NK-92 (cell line): ENCODE measurements around the gene GARIN5B.

Source experiments
- DNase-seq: peaks from one replicate; lab custom pipeline; 2025; ENCODE audit not compliant: unreplicated experiment; lab: John Stamatoyannopoulos, UW

The GARIN5B gene

DNA sequence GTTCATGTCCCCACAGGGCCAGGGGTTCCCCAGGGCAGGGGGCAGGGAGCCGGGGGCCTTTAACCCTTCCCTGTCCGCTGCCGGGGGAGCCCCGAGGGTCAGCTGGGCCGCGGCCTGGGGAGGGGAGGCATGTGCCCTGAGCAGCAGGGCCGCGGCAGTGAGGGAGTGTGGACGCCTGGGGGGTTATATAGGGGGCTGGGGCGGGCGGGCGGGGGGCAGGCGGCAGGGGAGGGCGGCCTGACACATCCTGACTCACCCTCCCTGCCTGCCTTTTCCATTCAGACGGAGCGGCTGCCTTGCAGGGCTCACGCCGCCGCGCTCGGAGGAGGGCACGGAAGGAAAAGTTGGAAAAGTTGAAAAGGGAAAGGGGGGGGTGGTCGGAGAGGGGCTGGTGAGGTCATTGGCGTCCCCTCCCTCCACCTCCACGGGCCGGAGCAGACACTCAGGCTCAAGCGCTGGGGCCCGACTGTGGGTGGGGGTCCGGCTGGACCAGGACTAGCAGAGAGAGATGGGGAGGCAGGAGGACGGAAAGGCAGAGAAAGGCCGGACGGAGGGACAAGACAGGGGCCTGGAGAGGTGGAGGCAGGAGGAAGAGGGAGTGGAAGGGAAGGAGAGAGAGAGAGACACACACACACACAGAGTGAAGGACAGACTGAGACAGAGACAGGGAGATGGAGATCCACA lies 7.4 kb upstream of the GARIN5B start, which contains the start of gene IL11:
IL11 (minus strand) TSS at position 159 of the 684 bp plus-strand sequence; CDS start at position 6, 153 bp downstream.
- DNase-seq = no peak

DNA sequence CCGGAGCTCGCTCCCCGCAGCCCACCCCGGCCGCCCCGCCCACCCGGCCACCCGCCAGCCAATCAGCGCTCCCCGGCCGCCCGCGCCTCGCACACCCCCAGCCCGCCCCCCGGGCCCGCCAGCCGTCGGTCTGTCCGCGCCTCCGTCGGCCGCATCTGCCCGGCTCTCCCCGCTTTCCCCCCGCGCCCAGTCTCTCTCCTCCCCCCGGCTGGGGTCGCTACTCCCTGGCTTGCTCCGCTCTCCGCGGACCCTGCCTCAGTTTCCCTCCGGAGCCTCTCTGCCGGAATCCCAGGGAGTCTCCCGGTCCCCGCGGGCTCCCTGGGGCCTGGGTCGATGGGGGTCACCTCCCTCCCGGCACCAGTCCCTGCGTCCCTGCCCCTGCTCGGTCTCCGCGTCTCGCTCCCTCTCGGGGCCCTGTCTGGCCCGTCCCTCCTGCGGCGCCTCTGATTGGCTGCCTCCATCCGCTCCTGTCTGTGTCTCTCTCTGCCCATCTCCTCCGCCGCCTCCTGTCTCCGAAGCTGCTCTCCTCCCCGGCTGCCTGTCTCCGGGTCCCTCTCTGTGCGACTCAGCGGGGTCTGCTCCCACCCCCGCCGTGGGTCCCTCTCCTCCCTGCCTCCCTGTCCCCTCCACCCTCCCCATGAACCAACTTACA lies 6.7 kb upstream of the GARIN5B start:
- no peak for DNase-seq

DNA sequence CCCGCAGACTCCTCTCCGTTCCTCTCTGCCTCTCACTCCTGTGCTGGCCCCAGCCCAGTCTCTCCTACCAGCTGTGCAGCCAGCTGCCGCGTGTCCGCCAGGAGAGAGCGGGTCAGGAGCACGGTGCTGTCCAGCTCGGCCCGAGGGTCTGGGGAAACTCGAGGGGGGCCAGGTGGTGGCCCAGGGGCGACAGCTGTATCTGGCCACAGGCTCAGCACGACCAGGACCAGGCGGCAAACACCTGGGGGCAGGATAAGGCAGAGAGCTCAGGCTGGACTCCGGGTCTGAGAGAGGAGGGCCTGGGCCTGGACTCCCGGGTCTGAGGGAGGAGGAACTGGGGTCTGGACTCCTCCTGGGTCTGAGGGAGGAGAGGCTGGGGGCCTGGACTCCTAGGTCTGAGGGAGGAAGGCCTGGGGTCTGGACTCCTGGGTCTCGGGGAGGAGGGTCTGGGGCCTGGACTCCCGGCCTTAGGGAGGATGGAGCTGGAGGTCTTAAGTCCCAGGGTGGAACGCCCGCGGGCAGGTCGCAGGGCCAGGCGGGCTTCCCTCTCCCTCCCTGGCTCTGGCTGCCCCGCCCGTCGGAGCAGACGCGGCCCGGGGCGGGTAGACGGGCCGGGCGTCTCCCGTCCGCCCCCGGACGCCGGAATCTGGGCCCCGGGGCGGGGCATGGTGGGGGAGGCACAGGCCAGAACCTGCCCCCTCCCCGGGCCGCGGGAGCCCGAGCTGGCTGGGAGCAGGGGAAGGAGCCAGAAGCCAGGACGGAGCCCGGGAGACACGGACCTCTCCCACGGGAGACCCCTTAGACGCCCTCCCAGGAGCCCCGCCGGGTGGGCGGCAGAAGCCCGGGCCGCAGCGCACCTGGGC lies 5.9 kb upstream of the GARIN5B start:
- no peak for DNase-seq

DNA sequence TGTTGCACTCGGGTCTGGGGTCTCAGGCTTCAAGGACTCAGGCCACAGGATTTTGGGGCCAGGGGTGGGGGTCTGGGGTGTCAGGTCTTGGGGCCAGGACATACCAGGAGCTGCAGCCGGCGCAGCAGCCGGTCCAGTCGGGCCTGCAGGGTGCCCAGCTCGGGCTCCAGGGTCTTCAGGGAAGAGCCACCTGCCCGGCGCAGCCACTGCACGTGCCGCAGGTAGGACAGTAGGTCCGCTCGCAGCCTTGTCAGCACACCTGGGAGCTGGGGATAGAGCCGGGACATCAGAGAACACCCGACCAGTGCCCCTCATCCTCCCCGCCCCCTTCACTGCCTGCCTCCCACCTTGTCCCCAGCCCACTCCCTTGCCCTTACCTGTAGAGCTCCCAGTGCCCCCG lies 5.0 kb upstream of the GARIN5B start:
- DNase-seq = no peak

DNA sequence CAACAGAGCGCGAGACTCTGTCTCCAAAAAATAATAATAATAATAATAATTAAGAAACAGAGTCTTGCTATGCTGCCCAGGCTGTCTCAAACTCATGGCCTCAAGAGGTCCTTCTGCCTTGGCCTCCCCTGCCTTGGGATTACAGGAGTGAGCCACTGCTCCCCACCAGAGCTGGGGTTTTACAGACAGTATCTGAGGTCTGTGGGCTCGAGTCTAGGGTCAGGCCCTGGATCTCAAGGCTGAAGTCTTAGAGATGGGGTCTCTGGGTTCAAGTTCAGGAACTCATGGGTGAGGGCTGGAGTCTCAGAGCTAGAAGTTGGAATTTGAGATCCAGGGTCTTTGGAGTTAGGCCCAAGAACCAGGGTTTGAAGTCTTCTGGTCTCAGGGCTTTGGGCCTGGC lies 3.7 kb upstream of the GARIN5B start:
- DNase-seq = no peak

DNA sequence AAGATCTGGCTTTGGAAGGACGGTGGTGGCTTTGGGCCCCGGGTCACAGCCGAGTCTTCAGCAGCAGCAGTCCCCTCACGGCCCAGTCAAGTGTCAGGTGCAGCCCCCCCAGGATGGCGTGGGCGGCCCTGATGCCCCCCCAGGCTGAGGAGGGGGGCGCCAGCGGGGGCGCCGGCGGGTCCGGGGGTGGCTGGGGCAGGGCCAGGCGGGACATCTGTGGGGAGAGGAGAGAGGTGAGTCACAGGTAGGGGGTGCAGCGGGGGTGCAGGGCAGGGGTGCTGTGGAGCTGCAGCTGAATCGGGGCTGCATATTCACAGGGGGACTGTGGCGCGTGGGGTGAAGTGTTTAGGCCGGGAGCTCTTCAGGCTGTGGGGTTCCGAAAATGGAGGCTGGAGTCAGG lies 2.9 kb upstream of the GARIN5B start:
- no peak for DNase-seq

DNA sequence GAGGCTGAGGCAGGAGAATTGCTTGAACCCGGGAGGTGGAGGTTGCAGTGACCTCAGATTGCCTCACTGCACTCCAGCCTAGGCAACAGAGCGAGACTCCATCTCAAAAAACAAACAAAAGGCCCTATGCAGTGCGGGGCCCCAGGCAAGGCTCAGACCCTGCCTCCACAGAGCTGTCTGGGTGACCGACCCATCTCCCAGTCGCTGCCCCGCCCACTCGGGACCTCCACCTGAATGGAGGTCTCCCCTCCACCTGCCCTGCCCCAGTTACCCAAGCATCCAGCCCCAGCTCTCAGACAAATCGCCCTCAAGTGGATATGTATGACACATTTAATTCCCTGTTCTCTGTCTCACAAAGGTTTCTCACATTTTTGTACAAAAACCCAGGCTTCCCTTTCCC lies 2.2 kb upstream of the GARIN5B start:
- no peak for DNase-seq

DNA sequence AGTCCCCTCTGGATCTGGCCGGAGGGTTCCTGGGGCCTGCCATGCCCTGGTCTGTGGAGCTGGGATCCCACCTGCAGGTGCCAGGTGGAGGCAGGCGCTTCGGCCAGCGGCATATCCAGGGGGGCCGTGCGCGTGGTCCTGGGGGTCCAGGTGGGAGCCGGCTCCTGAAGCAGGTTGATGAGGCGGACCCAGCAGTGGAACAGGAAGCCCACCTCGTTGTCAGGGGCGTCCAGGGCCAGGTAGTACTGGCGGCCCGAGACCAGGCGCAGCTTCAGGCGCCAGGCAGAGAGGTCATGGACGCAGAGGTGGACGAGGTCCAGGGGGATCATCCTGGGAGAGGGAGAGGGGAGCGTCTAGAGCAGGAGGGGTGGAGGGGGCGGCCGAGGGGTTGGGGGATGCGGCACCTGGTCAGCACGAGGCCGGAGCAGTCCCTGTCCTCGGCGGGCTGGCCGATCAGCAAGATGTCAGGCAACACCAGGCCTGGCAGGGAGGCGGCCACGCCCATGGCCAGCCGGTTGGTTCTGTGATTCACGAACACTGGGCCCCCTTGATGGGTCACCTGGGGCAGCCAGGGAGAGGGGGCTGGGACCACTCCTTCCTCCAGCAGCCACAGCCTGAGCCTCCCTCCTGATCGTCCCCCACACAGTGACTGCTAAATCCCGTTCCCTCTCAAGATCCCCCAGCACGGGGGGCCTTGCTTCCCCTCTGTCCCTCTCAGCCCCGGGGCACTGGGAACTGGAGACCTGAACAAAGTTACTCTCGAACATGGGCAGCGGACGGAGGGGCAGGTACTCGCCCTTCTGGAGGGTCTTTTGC lies 678 bp downstream of the GARIN5B start:
- no peak for DNase-seq

DNA sequence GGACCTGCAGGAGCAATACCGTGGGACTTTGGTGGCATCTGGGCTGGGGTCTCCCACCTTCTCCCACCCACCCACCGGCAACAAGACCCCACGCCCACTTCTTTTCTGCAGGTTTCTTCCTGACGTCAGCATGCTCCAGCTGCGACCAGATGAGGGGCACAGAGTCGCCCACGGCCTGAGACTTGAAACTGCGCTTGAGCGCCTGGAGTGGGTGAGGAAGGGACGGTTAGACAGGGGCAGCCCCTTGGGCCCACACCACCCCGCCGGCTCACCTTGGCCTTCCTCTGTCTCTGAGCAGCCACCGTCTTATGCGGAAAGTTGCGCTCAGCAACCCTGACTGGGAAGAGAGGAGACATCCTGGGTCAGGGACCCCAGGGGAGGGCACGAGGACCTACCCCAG lies 2.2 kb downstream of the GARIN5B start:
- DNase-seq = no peak

DNA sequence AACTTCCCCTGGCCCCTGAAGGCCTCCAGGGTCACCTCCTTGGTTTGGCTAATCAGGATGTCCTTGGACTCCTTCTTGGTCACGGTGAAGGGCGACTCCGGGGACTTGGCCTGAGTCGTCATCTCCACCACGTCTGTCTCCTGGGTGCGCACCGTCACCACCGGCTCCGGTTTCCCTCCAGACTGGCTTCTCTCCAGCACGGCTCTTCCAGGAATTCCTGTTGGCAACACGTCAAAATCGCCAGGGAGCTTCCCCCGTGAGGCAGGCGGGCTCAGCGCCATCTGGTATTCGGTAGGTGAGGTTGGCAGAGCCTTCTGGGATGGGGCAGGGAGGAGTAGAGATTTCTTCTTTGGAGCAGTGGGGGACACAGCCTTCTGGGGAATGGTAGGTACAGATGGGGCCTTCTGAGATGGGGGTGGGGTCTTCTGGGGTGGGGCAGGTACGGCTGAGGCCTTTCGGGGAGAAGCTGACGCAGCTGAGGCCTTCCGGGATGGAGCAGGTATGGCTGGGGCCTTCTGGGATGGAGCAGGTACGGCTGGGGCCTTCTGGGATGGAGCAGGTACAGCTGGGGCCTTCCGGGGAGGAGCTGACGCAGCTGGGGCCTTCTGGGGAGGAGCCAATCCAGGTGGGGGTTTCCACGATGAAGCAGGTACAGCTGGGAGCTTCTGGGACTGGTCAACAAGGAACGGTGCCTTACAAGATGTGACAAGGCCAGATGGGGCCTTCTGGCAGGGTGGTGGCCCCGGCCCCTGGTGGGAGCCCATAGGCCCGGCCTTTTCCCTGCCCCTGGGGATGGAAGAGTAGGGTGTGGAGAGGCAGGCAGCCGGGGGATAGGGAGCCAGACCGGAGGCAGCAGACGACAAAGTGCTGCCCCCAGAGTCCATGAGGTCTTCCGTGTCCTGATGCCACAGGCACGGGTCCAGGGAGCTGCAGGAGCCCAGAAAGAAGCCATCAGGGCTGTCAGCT lies 3.8 kb downstream of the GARIN5B start:
- DNase-seq = no peak

DNA sequence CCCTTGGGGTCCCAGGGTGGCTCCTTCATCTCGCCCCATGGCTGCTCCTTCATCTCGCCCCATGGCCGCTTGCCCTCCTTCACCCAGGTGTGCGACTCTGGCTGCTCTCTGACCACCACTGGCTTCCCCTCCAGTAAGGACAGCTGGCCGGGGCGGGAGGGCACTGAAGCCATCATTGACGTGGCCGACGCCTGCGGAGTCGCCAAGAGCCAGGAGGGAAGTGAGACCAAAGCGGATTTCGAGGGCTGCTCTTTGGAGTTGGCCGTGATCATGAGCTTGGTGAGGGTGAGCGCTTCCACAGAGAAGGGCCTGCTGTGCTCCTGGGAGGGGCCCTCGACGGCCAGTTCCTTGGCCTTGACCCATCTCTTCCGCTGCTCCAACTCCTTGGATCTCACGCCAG lies 4.6 kb downstream of the GARIN5B start:
- DNase-seq = no peak

DNA sequence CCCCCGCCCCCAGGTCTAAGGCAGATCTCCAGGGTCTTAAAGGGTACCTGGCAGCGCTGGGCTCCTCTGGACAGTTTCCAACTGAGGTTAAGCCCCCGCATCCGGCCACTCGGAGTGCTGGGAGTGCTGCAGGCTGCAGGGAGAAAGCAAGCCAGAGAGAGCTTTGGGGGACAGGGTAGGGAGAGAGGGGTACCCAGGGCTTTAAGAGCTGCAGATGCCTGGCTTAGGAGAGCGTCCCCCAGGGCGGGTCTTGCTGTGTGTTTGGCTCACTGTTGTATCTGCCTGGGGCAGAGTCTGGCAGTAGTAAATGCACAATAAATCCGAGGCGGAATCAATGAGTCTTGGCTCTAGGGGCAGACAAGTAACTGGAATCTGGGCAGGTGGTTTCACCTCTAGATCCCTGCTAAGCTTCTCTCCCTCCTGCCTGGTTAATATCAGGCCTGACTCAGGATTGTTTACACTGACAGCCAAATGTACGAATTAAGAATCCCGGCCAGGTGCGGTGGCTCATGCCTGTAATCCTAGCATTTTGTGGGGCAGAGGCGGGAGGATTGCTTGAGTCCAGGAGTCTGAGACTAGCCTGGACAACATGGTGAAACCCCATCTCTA lies 7.7 kb downstream of the GARIN5B start:
- DNase-seq = no peak

DNA sequence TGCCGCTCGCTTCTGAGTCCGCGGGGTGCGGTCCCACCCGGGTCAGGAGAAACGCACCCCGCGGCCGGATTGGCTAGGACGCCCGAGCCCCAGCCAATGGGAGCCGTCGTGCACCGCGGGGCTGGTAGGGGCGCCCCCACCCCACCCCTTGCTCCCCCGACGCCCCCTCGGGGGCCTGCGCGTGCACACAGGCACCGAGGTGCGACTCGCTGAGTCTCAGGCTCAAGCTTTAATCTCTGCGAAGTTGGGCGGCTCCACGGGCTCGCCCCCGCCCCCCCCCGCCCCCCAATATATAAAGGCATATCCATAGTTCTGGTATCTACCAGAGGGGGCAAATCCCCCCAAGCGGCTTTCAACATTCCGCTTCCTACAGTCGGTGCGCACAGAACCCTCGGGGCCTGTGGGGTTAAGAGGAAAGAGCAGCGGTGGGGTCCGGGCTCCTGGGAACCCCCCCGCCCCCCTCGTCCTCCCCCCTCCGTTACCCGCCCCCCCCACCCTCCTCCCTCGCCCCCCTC lies 8.3 kb downstream of the GARIN5B start, which contains the start of gene COX6B2:
COX6B2 (minus strand) TSS at position 22 of the 515 bp plus-strand sequence. CDS start 198 bp downstream, outside the sequence.
- DNase-seq = no peak

DNA sequence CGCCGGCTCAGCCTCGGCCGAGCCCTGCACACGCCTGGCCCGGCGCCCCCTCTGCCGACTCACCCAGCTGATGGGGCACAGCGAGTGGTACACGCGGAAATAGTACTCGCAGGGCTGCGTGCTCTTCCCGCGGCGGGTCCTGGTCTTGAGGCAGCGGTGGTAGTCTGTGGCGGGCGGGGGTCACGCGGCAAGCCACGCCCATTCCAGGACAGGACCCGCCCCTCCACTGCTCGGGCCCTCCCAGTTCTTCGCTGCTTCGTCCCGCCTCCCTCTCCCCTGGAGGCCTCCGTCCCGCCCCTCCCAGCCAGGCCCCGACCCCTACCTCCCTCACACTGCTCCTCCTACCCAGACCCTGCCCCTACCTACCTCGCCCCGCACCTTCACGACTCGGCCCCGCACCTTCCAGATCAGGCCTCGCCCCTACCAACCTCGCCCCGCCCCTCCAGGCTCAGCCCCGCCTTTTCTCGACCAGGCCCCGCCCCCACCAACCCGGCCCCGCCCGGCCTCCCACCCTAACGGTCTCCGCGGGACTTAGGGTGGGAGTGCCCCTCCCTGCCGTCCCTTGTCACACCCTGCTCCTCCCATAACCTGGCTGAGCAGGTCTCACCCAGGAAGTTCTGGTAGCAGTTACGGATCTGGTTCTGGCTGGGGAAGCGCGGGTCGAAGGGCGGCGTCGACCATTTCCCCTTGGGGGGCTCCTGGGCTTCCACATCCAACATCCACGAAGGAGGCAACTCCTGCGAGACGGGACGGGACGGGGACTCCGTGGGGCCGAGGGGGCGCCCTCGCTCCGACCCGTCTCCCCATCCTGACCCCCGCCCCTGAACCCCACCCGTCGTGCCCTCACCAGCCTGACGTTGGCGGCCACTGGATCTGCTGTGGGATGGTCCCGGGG lies 9.0 kb downstream of the GARIN5B start:
- no peak for DNase-seq

DNA sequence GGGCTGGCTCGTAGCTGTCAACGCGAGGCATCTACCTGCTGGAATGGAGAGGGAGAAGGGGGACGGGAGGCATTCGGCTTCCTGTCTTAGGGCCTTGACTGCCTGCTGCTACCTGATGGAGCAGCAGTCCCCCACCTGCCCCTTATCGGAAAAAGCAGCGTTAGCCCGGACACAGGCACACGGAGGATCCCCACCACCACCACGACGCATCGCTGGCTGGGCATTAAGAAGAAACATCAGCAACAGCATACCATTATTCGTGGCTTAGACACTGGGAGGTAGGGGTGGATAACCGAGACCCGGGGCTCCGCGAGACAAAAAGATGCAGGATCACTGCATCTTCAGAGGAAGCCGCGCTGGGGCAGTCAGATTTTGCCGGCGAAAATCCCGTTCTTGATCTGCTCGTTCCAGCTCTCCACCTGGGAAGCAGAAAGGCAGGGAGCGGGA lies 9.7 kb downstream of the GARIN5B start:
- no peak for DNase-seq

DNA sequence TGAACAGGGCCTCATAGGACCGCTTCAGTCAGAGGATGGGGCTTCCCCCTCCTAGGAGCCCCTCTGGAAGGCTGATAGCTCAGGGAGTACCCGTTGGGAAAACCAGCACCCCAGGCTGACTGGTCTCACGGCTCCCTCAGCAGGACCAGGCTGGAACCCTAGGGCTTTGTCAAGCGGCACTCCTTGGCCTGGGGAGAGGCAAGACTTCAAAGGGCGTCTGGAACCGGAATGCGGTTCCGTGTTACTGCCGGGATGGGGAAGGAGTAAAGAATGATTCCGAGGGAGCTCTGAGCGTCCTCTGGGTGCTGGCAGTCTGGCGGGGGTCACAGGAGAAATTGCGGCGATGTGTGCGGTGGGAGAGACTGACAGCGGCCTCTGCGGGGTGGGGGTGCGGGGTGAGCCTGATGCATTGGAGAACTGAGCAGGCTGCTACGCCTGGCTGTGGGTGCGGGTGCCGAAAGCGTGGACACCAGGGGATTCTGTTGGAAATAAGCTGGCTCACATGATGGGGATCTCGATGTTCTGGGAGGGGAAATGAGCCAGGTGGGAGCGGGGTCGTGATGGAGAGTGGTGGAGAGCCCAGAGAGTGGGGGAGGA lies 10.4 kb downstream of the GARIN5B start:
- DNase-seq = no peak

DNA sequence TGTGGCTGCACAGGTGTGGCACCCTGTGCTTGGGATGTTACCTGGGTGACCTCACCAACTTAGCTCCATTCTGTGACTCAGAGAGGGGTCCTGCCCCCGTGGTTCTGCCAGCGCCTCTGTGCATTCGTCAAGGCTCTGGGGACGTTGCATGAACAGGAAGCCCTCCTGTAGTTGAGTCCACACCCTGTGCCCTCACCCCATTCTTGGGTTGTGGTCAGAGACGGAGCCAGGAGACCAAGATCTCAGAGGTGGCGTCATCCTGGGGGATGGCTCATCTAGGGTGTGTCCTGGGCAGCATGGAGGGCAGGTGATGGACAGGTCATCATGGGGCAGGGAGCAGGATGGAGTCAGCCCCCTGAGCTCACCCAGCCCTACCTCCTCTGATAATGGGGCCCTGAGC lies 11.0 kb downstream of the GARIN5B start:
- no peak for DNase-seq
